HuH-7.5 (cell line): ENCODE results near the gene STPG2.
"Not testable (repeated sequence)": the region's sequence is repeated elsewhere in the genome, so short reads cannot be mapped to it uniquely, and the experiment has no call there.

Experiments
- DNase-seq: peaks from one replicate; pipeline ENCODE4 v3.0.0; 2011; ENCODE audit warnings: low spot score

Gene STPG2

GRCh38 chr4:97633831-97634230, 509.4 kb downstream of the STPG2 start:
- not testable (repeated sequence) for DNase-seq

- DNase-seq = no peak
Observed at GRCh38 chr4:97627750-97628149, 515.5 kb downstream of the STPG2 start.

GRCh38 chr4:97624204-97624603, 519.1 kb downstream of the STPG2 start:
- DNase-seq = no peak

GRCh38 chr4:97605932-97606331, 537.3 kb downstream of the STPG2 start:
- DNase-seq = no peak

GRCh38 chr4:97593248-97593647, 550.0 kb downstream of the STPG2 start:
- DNase-seq = no peak

- no peak for DNase-seq
Observed at GRCh38 chr4:97590266-97590665, 553.0 kb downstream of the STPG2 start.

- no peak for DNase-seq
Observed at GRCh38 chr4:97589481-97590196, 553.6 kb downstream of the STPG2 start.

GRCh38 chr4:97587912-97588311, 555.4 kb downstream of the STPG2 start:
- no peak for DNase-seq

GRCh38 chr4:97585274-97585673, 558.0 kb downstream of the STPG2 start:
- no peak for DNase-seq

GRCh38 chr4:97582890-97583289, 560.4 kb downstream of the STPG2 start:
- no peak for DNase-seq

- no peak for DNase-seq
Observed at GRCh38 chr4:97577004-97577403, 566.3 kb downstream of the STPG2 start.

GRCh38 chr4:97560009-97560408, 583.3 kb downstream of the STPG2 start:
- no peak for DNase-seq

- DNase-seq = no peak
Observed at GRCh38 chr4:97558204-97558778, 585.0 kb downstream of the STPG2 start.

GRCh38 chr4:97550637-97551036, 592.6 kb downstream of the STPG2 start:
- not testable (repeated sequence) for DNase-seq

GRCh38 chr4:97548943-97549583, 594.2 kb downstream of the STPG2 start:
- no peak for DNase-seq

- DNase-seq = no peak
Observed at GRCh38 chr4:97548186-97548585, 595.1 kb downstream of the STPG2 start.

- no peak for DNase-seq
Observed at GRCh38 chr4:97531351-97531750, 611.9 kb downstream of the STPG2 start.

GRCh38 chr4:97530676-97531075, 612.6 kb downstream of the STPG2 start:
- DNase-seq = no peak

- no peak for DNase-seq
Observed at GRCh38 chr4:97525236-97525635, 618.0 kb downstream of the STPG2 start.

- no peak for DNase-seq
Observed at GRCh38 chr4:97517939-97518338, 625.3 kb downstream of the STPG2 start.

GRCh38 chr4:97513917-97514316, 629.4 kb downstream of the STPG2 start:
- no peak for DNase-seq
